ENCODE data around the gene TBC1D25.

The TBC1D25 gene

GRCh38 chrX:48611703-48612102 lies 72.2 kb downstream of the TBC1D25 start:
- TF ChIP-seq CTCF (IDR thresholded peaks at IDR 0.05; ENCODE audit: low read depth, low read length), result no peak

More at GRCh38 chrX:48611703-48612102, 72.2 kb downstream of the TBC1D25 start:
- H3K4me3 ChIP-seq (ENCODE audit: low read depth, low read length), result no peak overlapping the region

Measured in WI38 (cell line).